Glutamatergic neuron (in vitro differentiated cells): Measurements from ENCODE around the gene PCED1A. TPM values are rescaled to one million over a fixed set of nuclear protein-coding genes. Genes with fewer than 3 reads are reported as not detected.

Experiments
- DNase-seq: peaks from one replicate; pipeline ENCODE4 v3.0.0; 2022
- H3K27ac Mint-ChIP-seq: one replicate; pipeline ENCODE4 v1.8.0; 2020; ENCODE audit warnings: mild to moderate bottlenecking, mixed read lengths, inconsistent platforms; ENCODE audit not compliant: unreplicated experiment
- H3K27me3 Mint-ChIP-seq: one replicate; pipeline ENCODE4 v1.8.0; 2020; ENCODE audit warnings: mild to moderate bottlenecking, moderate library complexity, mixed read lengths, inconsistent platforms; ENCODE audit not compliant: unreplicated experiment
- H3K36me3 Mint-ChIP-seq: one replicate; pipeline ENCODE4 v1.8.0; 2020; ENCODE audit warnings: mild to moderate bottlenecking, mixed read lengths, inconsistent platforms; ENCODE audit not compliant: unreplicated experiment
- H3K4me1 Mint-ChIP-seq: one replicate; pipeline ENCODE4 v1.8.0; 2020; ENCODE audit warnings: mild to moderate bottlenecking, low read depth, mixed read lengths, inconsistent platforms; ENCODE audit not compliant: unreplicated experiment
- H3K4me3 Mint-ChIP-seq: one replicate; pipeline ENCODE4 v1.8.0; 2020; ENCODE audit warnings: mild to moderate bottlenecking, mixed read lengths, inconsistent platforms; ENCODE audit not compliant: unreplicated experiment
- H3K9me3 Mint-ChIP-seq: one replicate; pipeline ENCODE4 v1.8.0; 2020; ENCODE audit warnings: mild to moderate bottlenecking, moderate library complexity, mixed read lengths, inconsistent platforms; ENCODE audit not compliant: unreplicated experiment
- total RNA-seq: library from RNA; stranded (reverse); fragmentation: NEBNext Ultra II Directional; extraction: Animal tissue kit (Norgen Biotek cat#: 25700); gene quantifications from one replicate; pipeline ENCODE4 v1.2.1, GENCODE V29; 2021; ENCODE audit not compliant: unreplicated experiment
- TF ChIP-seq, protein P1 (sequence below): fragments of 200-600 bp; sonication (generic); IDR thresholded peaks from one replicate; pipeline ENCODE4 v1.5.0; 2021; ENCODE audit not compliant: partially characterized antibody, unreplicated experiment

Gene PCED1A
- total RNA-seq, 1 donor from 2014 or later = 41.6 TPM

DNA sequence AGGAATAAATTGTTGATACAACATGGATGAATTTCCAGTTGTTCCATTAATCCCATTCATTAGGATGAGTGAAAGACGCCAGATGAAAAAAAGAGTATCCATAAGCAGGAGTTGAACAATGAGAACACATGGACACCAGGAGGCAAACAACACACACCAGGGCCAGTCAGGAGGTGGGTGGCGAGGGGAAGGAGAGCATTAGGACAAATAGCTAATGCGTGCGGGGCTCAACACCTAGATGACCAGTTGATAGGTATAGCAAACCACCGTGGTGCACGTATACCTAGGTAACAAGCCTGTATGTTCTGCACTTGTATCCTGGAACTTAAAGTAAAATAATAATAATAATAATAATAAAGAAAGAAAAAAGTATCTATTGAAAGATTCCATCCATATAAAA, 11.1 kb downstream of the PCED1A start:
- Mint-ChIP-seq H3K9me3 (no peaks in the 10 kb centered on the region), H3K36me3 (no peaks in the 10 kb centered on the region), H3K4me3 (no peak overlapping the region), H3K4me1 (no peaks in the 10 kb centered on the region), H3K27ac (no peak overlapping the region), H3K27me3 (peaks cover 1% of the 10 kb centered on the region)
- TF ChIP-seq, protein P1, sequence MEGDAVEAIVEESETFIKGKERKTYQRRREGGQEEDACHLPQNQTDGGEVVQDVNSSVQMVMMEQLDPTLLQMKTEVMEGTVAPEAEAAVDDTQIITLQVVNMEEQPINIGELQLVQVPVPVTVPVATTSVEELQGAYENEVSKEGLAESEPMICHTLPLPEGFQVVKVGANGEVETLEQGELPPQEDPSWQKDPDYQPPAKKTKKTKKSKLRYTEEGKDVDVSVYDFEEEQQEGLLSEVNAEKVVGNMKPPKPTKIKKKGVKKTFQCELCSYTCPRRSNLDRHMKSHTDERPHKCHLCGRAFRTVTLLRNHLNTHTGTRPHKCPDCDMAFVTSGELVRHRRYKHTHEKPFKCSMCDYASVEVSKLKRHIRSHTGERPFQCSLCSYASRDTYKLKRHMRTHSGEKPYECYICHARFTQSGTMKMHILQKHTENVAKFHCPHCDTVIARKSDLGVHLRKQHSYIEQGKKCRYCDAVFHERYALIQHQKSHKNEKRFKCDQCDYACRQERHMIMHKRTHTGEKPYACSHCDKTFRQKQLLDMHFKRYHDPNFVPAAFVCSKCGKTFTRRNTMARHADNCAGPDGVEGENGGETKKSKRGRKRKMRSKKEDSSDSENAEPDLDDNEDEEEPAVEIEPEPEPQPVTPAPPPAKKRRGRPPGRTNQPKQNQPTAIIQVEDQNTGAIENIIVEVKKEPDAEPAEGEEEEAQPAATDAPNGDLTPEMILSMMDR = no peak
- no peak for DNase-seq

- H3K36me3 Mint-ChIP-seq = no peaks in the 10 kb centered on the region
- no peak for DNase-seq
- H3K9me3 Mint-ChIP-seq = peaks cover 2% of the 10 kb centered on the region
- H3K27ac Mint-ChIP-seq = no peak overlapping the region
- TF ChIP-seq, protein P1 = no peak
- H3K4me3 Mint-ChIP-seq = no peak overlapping the region
- H3K4me1 Mint-ChIP-seq = no peaks in the 10 kb centered on the region
- H3K27me3 Mint-ChIP-seq = peaks cover 4% of the 10 kb centered on the region
Measured at GRCh38 chr20:2826655-2827054, 13.8 kb downstream of the PCED1A start.

GRCh38 chr20:2825761-2826160, 14.7 kb downstream of the PCED1A start:
- H3K27me3 Mint-ChIP-seq = peaks cover 6% of the 10 kb centered on the region
- no peak overlapping the region for H3K4me3 Mint-ChIP-seq
- no peak overlapping the region for H3K27ac Mint-ChIP-seq

DNA sequence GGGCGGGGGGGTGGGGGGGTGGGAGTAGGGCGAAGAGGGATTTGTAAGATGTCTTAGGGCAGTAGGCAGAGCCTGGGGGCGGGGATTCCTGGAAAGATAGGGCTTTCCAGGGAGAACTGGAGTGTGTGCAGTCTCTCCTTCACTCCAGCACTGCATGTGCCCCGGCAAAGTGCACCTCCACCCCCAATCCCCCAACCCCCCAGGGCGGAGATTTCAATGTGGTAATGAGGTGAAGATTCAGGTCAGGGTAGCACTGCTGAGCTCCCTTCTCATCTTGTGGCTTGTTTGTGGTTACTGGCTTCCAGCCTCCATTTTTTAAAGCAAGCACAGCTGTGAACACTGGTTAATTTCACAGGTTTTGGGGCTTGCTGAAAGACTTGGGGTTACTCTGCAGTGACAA, 18.4 kb downstream of the PCED1A start:
- peaks cover 3% of the 10 kb centered on the region for H3K4me1 Mint-ChIP-seq
- no peak overlapping the region for H3K27ac Mint-ChIP-seq
- peaks cover 5% of the 10 kb centered on the region for H3K9me3 Mint-ChIP-seq
- H3K27me3 Mint-ChIP-seq = peaks cover 16% of the 10 kb centered on the region
- H3K36me3 Mint-ChIP-seq = peaks cover 5% of the 10 kb centered on the region
- no peak overlapping the region for H3K4me3 Mint-ChIP-seq
- TF ChIP-seq, protein P1 = no peak
- DNase-seq = no peak

More at GRCh38 chr20:2825761-2826160, 14.7 kb downstream of the PCED1A start:
- Mint-ChIP-seq H3K9me3 (peaks cover 3% of the 10 kb centered on the region), H3K36me3 (no peaks in the 10 kb centered on the region), H3K4me1 (no peaks in the 10 kb centered on the region)
- no peak for DNase-seq
- TF ChIP-seq, protein P1 = no peak

DNA sequence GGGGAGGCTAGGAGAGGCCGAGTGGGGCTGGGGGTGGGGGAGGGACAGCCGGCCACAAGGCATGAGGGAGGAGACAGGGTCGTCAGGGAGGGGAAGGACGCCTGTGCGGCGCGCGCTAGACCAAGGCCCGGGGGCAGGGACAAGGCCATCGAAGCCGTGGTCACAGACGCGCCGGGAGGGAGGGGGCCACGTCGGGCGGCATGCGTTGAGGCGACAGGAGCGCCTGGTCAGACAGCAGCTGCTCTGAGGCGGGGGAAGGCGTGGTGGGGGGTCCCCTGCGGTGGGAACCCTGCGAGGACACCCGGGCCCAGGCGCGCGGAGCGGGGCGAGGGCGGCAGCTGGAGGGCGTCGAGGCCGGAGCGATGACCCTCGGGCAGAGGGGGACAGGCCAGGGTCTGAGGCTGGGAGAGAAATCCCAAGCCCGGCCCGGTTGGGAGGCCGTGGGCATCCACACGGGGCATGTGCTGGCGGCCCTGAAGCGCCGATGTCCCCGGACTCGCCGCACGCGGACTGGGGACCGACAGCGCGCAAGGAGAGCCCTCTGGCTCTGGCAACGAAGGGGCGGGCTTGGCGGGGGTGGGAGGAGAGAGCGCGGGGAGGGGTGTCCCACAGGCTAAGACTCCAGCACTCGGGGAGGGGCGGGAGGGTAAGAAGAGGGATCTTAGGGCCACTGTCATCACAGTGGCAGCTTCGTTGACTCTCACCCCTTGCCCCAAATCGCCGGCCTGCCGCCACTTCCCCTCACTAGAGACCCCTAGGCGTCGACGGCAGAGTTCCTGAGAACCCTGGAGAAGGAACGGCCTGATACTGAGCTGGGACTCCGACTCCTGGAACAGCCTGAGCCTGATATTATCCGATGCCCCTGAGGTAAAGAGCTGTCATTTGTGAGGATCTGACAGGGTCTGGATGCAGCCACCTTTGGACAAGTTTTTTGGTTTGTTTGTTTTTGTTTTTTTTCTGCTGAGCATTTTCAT, 19.3 kb downstream of the PCED1A start:
- Mint-ChIP-seq H3K4me3 (no peak overlapping the region), H3K27ac (no peak overlapping the region), H3K9me3 (peaks cover 5% of the 10 kb centered on the region), H3K36me3 (peaks cover 5% of the 10 kb centered on the region), H3K27me3 (peaks cover 16% of the 10 kb centered on the region), H3K4me1 (peaks cover 3% of the 10 kb centered on the region)
- no peak for DNase-seq
- TF ChIP-seq, protein P1 = no peak
